Activated T-helper 17 cell treated with anti-CD3 and anti-CD28 coated beads, Interleukin-2, amount 50 U/mL, for 72 hours (primary cell): ENCODE measurements around the gene NTF3. TPM values are rescaled to one million over a fixed set of nuclear protein-coding genes. Genes with fewer than 3 reads are reported as not detected.

ENCODE experiments used
- ATAC-seq: fragments of 150-1000 bp; cut with Tn5 transposase; replicated peaks from 2 replicates; pipeline ENCODE4 v1.10.0; 2021; ENCODE audit warnings: mild to moderate bottlenecking, moderate library complexity
- H3K27ac Mint-ChIP-seq: one replicate; pipeline ENCODE4 v1.8.0; 2022; ENCODE audit warnings: mixed read lengths
- H3K27me3 Mint-ChIP-seq: one replicate; pipeline ENCODE4 v1.8.0; 2022; ENCODE audit warnings: mixed read lengths
- H3K36me3 Mint-ChIP-seq: one replicate; pipeline ENCODE4 v1.8.0; 2022; ENCODE audit warnings: low read depth, mild to moderate bottlenecking, mixed read lengths
- H3K4me1 Mint-ChIP-seq: one replicate; pipeline ENCODE4 v1.8.0; 2022; ENCODE audit warnings: mixed read lengths
- H3K4me3 Mint-ChIP-seq: one replicate; pipeline ENCODE4 v1.8.0; 2022; ENCODE audit warnings: mild to moderate bottlenecking, mixed read lengths
- H3K9me3 Mint-ChIP-seq: one replicate; pipeline ENCODE4 v1.8.0; 2022; ENCODE audit warnings: mixed read lengths
- total RNA-seq, 2 donors: library from RNA; stranded (reverse); gene quantifications; one replicate each; pipeline ENCODE4 v1.2.3, GENCODE V29; 2022

The NTF3 gene
- total RNA-seq, 2 donors from 2014 or later: not detected

- no peak for ATAC-seq
- Mint-ChIP-seq H3K9me3 (no peaks in the 10 kb centered on the region), H3K27ac (no peak overlapping the region), H3K36me3 (no peaks in the 10 kb centered on the region), H3K27me3 (peaks cover 13% of the 10 kb centered on the region), H3K4me3 (no peak overlapping the region), H3K4me1 (no peaks in the 10 kb centered on the region)
Measured at GRCh38 chr12:5514016-5514415, 82.1 kb downstream of the NTF3 start.

GRCh38 chr12:5514545-5514944 is 82.6 kb downstream of the NTF3 start:
- no peaks in the 10 kb centered on the region for H3K4me1 Mint-ChIP-seq
- no peaks in the 10 kb centered on the region for H3K9me3 Mint-ChIP-seq
- no peaks in the 10 kb centered on the region for H3K36me3 Mint-ChIP-seq
- H3K4me3 Mint-ChIP-seq: no peak overlapping the region
- no peak for ATAC-seq
- H3K27me3 Mint-ChIP-seq: peaks cover 13% of the 10 kb centered on the region
- H3K27ac Mint-ChIP-seq: no peak overlapping the region

- Mint-ChIP-seq H3K9me3 (no peaks in the 10 kb centered on the region), H3K36me3 (no peaks in the 10 kb centered on the region), H3K4me3 (no peak overlapping the region), H3K27me3 (peaks cover 13% of the 10 kb centered on the region), H3K27ac (no peak overlapping the region), H3K4me1 (no peaks in the 10 kb centered on the region)
- ATAC-seq: no peak
Measured at GRCh38 chr12:5515458-5515857, 83.5 kb downstream of the NTF3 start.

GRCh38 chr12:5516371-5517241 is 84.7 kb downstream of the NTF3 start:
- no peaks in the 10 kb centered on the region for H3K9me3 Mint-ChIP-seq
- no peak overlapping the region for H3K4me3 Mint-ChIP-seq
- no peaks in the 10 kb centered on the region for H3K36me3 Mint-ChIP-seq
- peaks cover 5% of the 10 kb centered on the region for H3K27me3 Mint-ChIP-seq
- no peak for ATAC-seq
- H3K4me1 Mint-ChIP-seq: no peaks in the 10 kb centered on the region
- no peak overlapping the region for H3K27ac Mint-ChIP-seq

- ATAC-seq: no peak
- H3K4me1 Mint-ChIP-seq: no peaks in the 10 kb centered on the region
- no peaks in the 10 kb centered on the region for H3K9me3 Mint-ChIP-seq
- no peak overlapping the region for H3K27ac Mint-ChIP-seq
- H3K4me3 Mint-ChIP-seq: no peak overlapping the region
- peaks cover 8% of the 10 kb centered on the region for H3K27me3 Mint-ChIP-seq
- no peaks in the 10 kb centered on the region for H3K36me3 Mint-ChIP-seq
Measured at GRCh38 chr12:5518584-5519365, 86.9 kb downstream of the NTF3 start.

- peaks cover 8% of the 10 kb centered on the region for H3K27me3 Mint-ChIP-seq
- no peaks in the 10 kb centered on the region for H3K4me1 Mint-ChIP-seq
- no peaks in the 10 kb centered on the region for H3K36me3 Mint-ChIP-seq
- H3K9me3 Mint-ChIP-seq: no peaks in the 10 kb centered on the region
- H3K27ac Mint-ChIP-seq: no peak overlapping the region
- no peak for ATAC-seq
- H3K4me3 Mint-ChIP-seq: no peak overlapping the region
Measured at GRCh38 chr12:5520037-5520436, 88.1 kb downstream of the NTF3 start.

- no peaks in the 10 kb centered on the region for H3K36me3 Mint-ChIP-seq
- no peak overlapping the region for H3K4me3 Mint-ChIP-seq
- no peak for ATAC-seq
- H3K27me3 Mint-ChIP-seq: peaks cover 3% of the 10 kb centered on the region
- no peaks in the 10 kb centered on the region for H3K9me3 Mint-ChIP-seq
- H3K27ac Mint-ChIP-seq: no peak overlapping the region
- no peaks in the 10 kb centered on the region for H3K4me1 Mint-ChIP-seq
Measured at GRCh38 chr12:5520831-5521230, 88.9 kb downstream of the NTF3 start.

GRCh38 chr12:5521456-5522325 is 89.8 kb downstream of the NTF3 start:
- Mint-ChIP-seq H3K27me3 (peaks cover 3% of the 10 kb centered on the region), H3K4me1 (no peaks in the 10 kb centered on the region), H3K36me3 (no peaks in the 10 kb centered on the region), H3K27ac (no peak overlapping the region), H3K9me3 (no peaks in the 10 kb centered on the region), H3K4me3 (no peak overlapping the region)
- ATAC-seq: no peak

GRCh38 chr12:5522432-5523335 is 90.8 kb downstream of the NTF3 start:
- no peak overlapping the region for H3K4me3 Mint-ChIP-seq
- H3K9me3 Mint-ChIP-seq: no peaks in the 10 kb centered on the region
- H3K27me3 Mint-ChIP-seq: peaks cover 3% of the 10 kb centered on the region
- ATAC-seq: no peak
- H3K4me1 Mint-ChIP-seq: no peaks in the 10 kb centered on the region
- H3K36me3 Mint-ChIP-seq: no peaks in the 10 kb centered on the region
- no peak overlapping the region for H3K27ac Mint-ChIP-seq

GRCh38 chr12:5523396-5524115 is 91.6 kb downstream of the NTF3 start:
- Mint-ChIP-seq H3K4me1 (no peaks in the 10 kb centered on the region), H3K4me3 (no peak overlapping the region), H3K9me3 (no peaks in the 10 kb centered on the region), H3K27me3 (peaks cover 3% of the 10 kb centered on the region), H3K27ac (no peak overlapping the region), H3K36me3 (no peaks in the 10 kb centered on the region)
- no peak for ATAC-seq

GRCh38 chr12:5524116-5524768 is 92.3 kb downstream of the NTF3 start:
- no peaks in the 10 kb centered on the region for H3K36me3 Mint-ChIP-seq
- no peaks in the 10 kb centered on the region for H3K9me3 Mint-ChIP-seq

GRCh38 chr12:5524769-5525436 is 93.0 kb downstream of the NTF3 start:
- peaks cover 3% of the 10 kb centered on the region for H3K27me3 Mint-ChIP-seq
- H3K4me3 Mint-ChIP-seq: no peak overlapping the region
- no peaks in the 10 kb centered on the region for H3K9me3 Mint-ChIP-seq
- no peak overlapping the region for H3K27ac Mint-ChIP-seq
- H3K4me1 Mint-ChIP-seq: no peaks in the 10 kb centered on the region
- no peaks in the 10 kb centered on the region for H3K36me3 Mint-ChIP-seq
- ATAC-seq: no peak

More at GRCh38 chr12:5524116-5524768, 92.3 kb downstream of the NTF3 start:
- Mint-ChIP-seq H3K27me3 (peaks cover 3% of the 10 kb centered on the region), H3K4me1 (no peaks in the 10 kb centered on the region), H3K4me3 (no peak overlapping the region), H3K27ac (no peak overlapping the region)
- ATAC-seq: no peak
